HepG2 (cell line): ENCODE data around the gene ARVCF. TPM values are rescaled to one million over a fixed set of nuclear protein-coding genes. Genes with fewer than 3 reads are reported as not detected.

ENCODE experiments used
- ATF4 ChIP-seq, 2 experiments: fragments of 450-650 bp in 1 of 2; sonication (generic) in 1 of 2; formaldehyde crosslinking; IDR thresholded peaks; 2 replicates each; pipeline versions ENCODE4 v1.5.0 to v1.8.0; 2020 to 2022; ENCODE audit warnings: mild to moderate bottlenecking in 1 of 2, missing genetic modification reagents in 1 of 2
- CBFB ChIP-seq: sonication (generic); formaldehyde crosslinking; IDR thresholded peaks from 2 replicates; pipeline ENCODE4 v1.4.0; 2020; ENCODE audit warnings: missing genetic modification reagents
- CBX2 ChIP-seq, 2 experiments: fragments of 200-600 bp in 1 of 2; sonication (generic); formaldehyde crosslinking in 1 of 2; IDR thresholded peaks; 2 replicates each; pipeline versions ENCODE4 v1.7.0 to v1.8.1; 2018 to 2022; ENCODE audit warnings: low read depth in 2 of 2, low read length in 1 of 2, mild to moderate bottlenecking in 1 of 2, missing genetic modification reagents in 1 of 2
- ERF ChIP-seq: IDR thresholded peaks from 2 replicates; pipeline ENCODE4 v1.6.1; 2018; ENCODE audit warnings: missing biosample characterization, missing genetic modification reagents
- GABPA ChIP-seq, 2 experiments: IDR thresholded peaks; 2 replicates each; pipeline ENCODE4 v1.6.1; 2011 to 2016; ENCODE audit warnings: low read depth in 2 of 2, low read length in 1 of 2, missing biosample characterization in 1 of 2, missing genetic modification characterization in 1 of 2
- GATA4 ChIP-seq: sonication (generic); IDR thresholded peaks from 2 replicates; pipeline ENCODE4 v1.6.1; 2016; ENCODE audit warnings: antibody characterized with exemption, low read depth, borderline replicate concordance
- HNRNPL ChIP-seq: fragments of 200-400 bp; formaldehyde crosslinking; IDR thresholded peaks from 2 replicates; pipeline ENCODE4 v1.6.1; 2017; ENCODE audit warnings: mild to moderate bottlenecking, low read depth, low read length
- MED1 ChIP-seq: sonication (generic); formaldehyde crosslinking; IDR thresholded peaks from 2 replicates; pipeline ENCODE4 v1.4.0; 2020; ENCODE audit warnings: missing genetic modification reagents
- PAX8 ChIP-seq: sonication (generic); formaldehyde crosslinking; IDR thresholded peaks from 2 replicates; pipeline ENCODE4 v1.8.0; 2022; ENCODE audit warnings: mild to moderate bottlenecking, missing genetic modification reagents, borderline replicate concordance
- PCBP1 ChIP-seq: fragments of 200-400 bp; formaldehyde crosslinking; IDR thresholded peaks from 2 replicates; pipeline ENCODE4 v1.6.1; 2017; ENCODE audit warnings: mild to moderate bottlenecking, low read depth, low read length, borderline replicate concordance
- SRSF1 ChIP-seq: fragments of 200-400 bp; formaldehyde crosslinking; optimal IDR thresholded peaks from 2 replicates; pipeline ENCODE3; 2017; ENCODE audit warnings: mild to moderate bottlenecking, low read depth, low read length, moderate library complexity
- THAP9 ChIP-seq: sonication (generic); formaldehyde crosslinking; IDR thresholded peaks from 2 replicates; pipeline ENCODE4; 2020; ENCODE audit warnings: missing genetic modification reagents, mild to moderate bottlenecking, borderline replicate concordance
- TRAFD1 ChIP-seq: sonication (generic); formaldehyde crosslinking; IDR thresholded peaks from 2 replicates; pipeline ENCODE4 v1.5.1; 2020; ENCODE audit warnings: missing genetic modification reagents, mild to moderate bottlenecking, borderline replicate concordance
- ZBTB39 ChIP-seq: sonication (generic); formaldehyde crosslinking; IDR thresholded peaks from 2 replicates; pipeline ENCODE4 v1.5.0; 2020; ENCODE audit warnings: missing genetic modification reagents
- ZFP36L1 ChIP-seq: sonication (generic); formaldehyde crosslinking; IDR thresholded peaks from 2 replicates; pipeline ENCODE4 v1.8.0; 2022; ENCODE audit warnings: mild to moderate bottlenecking, missing genetic modification reagents, moderate library complexity
- ZNF274 ChIP-seq: sonication (generic); formaldehyde crosslinking; IDR thresholded peaks from 2 replicates; pipeline ENCODE4 v1.5.1; 2020; ENCODE audit warnings: mild to moderate bottlenecking, missing genetic modification reagents
- ZNF30 ChIP-seq: sonication (generic); formaldehyde crosslinking; IDR thresholded peaks from 2 replicates; pipeline ENCODE4 v1.5.0; 2020; ENCODE audit warnings: mild to moderate bottlenecking, missing genetic modification reagents
- ZNF615 ChIP-seq: sonication (generic); formaldehyde crosslinking; IDR thresholded peaks from 2 replicates; pipeline ENCODE4 v1.5.0; 2020; ENCODE audit warnings: mild to moderate bottlenecking, missing genetic modification reagents, borderline replicate concordance
- polyA plus RNA-seq, 8 experiments: library from polyadenylated mRNA; depleted of rRNA in 3 of 8; stranded (reverse) in 7 of 8; unstranded in 1 of 8; fragments of >200 nt; fragmentation: Illumina TruSeq in 4 of 8; extraction: Trizol in 4 of 8; gene quantifications; 2 replicates each; pipeline versions ENCODE4 v1.2.1 to v1.2.3, GENCODE V29; 2011 to 2016; ENCODE audit warnings: low read depth in 4 of 8, missing spikeins in 1 of 8, mixed read lengths in 1 of 8; ENCODE audit not compliant: insufficient read depth in 1 of 8
- total RNA-seq, 5 experiments: library from RNA; depleted of rRNA; stranded (reverse); fragments of >200 nt; fragmentation: Illumina TruSeq; extraction: Trizol; gene quantifications; 2 replicates each; pipeline ENCODE4 v1.2.3, GENCODE V29; 2016; ENCODE audit warnings: low read depth in 1 of 5
- TF ChIP-seq, protein P1 (sequence below): IDR thresholded peaks from 2 replicates; pipeline ENCODE4 v1.6.1; 2016; ENCODE audit warnings: mild to moderate bottlenecking, missing biosample characterization, missing genetic modification reagents

Gene ARVCF
- total and polyA plus RNA-seq, 2 of the 13 experiments (the other 11 are each of a cell fraction or from before 2014, with no cell fraction given) = 16.4 to 17.7 TPM

- TF ChIP-seq, protein P1, sequence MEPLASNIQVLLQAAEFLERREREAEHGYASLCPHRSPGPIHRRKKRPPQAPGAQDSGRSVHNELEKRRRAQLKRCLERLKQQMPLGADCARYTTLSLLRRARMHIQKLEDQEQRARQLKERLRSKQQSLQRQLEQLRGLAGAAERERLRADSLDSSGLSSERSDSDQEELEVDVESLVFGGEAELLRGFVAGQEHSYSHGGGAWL (CRISPR knock-in tag) = peak; percentile 53; the same call in 1 of the 2 replicates
- TF ChIP-seq CBFB (CRISPR knock-in tag) (peak; percentile 25; the same call in 1 of the 2 replicates), THAP9 (CRISPR knock-in tag) (no peak; the same call in 1 of the 2 replicates), PAX8 (no peak), MED1 (CRISPR knock-in tag) (peak; percentile 24; the same call in 1 of the 2 replicates), HNRNPL (0 out of 2 replicates have a peak, but pooled peaks have one; percentile 14), GABPA (IDR thresholded peaks at IDR 0.05; ENCODE audit: low read depth, low read length) (no peak), GABPA (CRISPR knock-in tag; IDR thresholded peaks at IDR 0.05; ENCODE audit: low read depth) (0 out of 2 replicates have a peak, but pooled peaks have one; percentile 4), ZNF274 (peak; percentile 42; the same call in 1 of the 2 replicates), ZNF615 (CRISPR knock-in tag) (no peak), TRAFD1 (CRISPR knock-in tag) (no peak), GATA4 (no peak), CBX2 (IDR thresholded peaks at IDR 0.05; ENCODE audit: low read depth, low read length) (no peak), CBX2 (CRISPR knock-in tag; IDR thresholded peaks at IDR 0.05; ENCODE audit: low read depth) (no peak), ATF4 (CRISPR knock-in tag; IDR thresholded peaks at IDR 0.05) (no peak), PCBP1 (no peak), ZBTB39 (CRISPR knock-in tag) (no peak), ERF (CRISPR knock-in tag) (no peak), ZFP36L1 (no peak), ZNF30 (CRISPR knock-in tag) (no peak), SRSF1 (no peak)
Measured at GRCh38 chr22:19942157-19943081, 74.2 kb downstream of the ARVCF start (continued).
